HCT116 (cell line): ENCODE results near the gene ACO2. TPM values are rescaled to one million over a fixed set of nuclear protein-coding genes. Genes with fewer than 3 reads are reported as not detected.

Experiments used
- ATAC-seq: fragments of 200-7000 bp; cut with Tn5 transposase; 2 replicates; pipeline ENCODE4 v1.9.1; 2020; ENCODE audit warnings: mild to moderate bottlenecking, moderate library complexity
- BruUV-seq: library from RNA; stranded (reverse); fragments of 400-500 nt; replicated peaks from 2 replicates; lab custom pipeline; 2021; lab: Mats Ljungman, UMichigan
- CTCF ChIA-PET: fragments of 300-600 bp; sonication (Branson Sonifier 250); formaldehyde crosslinking; loops from one replicate; lab custom pipeline; 2021; ENCODE audit warnings: antibody characterized with exemption; lab: Charles Lee
- POLR2A ChIA-PET: fragments of 300-600, 350-600 bp; sonication (Branson Sonifier 250); formaldehyde crosslinking; loops from one replicate; lab custom pipeline; 2021; ENCODE audit warnings: antibody characterized with exemption; lab: Charles Lee
- RAD21 ChIA-PET, 2 experiments: fragments of 300-600 bp; sonication (Branson Sonifier 250); formaldehyde crosslinking; loops; one replicate each; lab custom pipeline; 2023; ENCODE audit warnings: low total read pairs in 2 of 2; ENCODE audit not compliant: uncharacterized antibody in 2 of 2, unreplicated experiment in 2 of 2, low non-redundant PET in 1 of 2; lab: Charles Lee
- DNase-seq: peaks from one replicate; pipeline ENCODE4 v3.0.0-alpha.2; 2010; ENCODE audit warnings: low read depth, low spot score
- H2AFZ ChIP-seq: fragments of 200-600 bp; shearing (Covaris generic), sonication (generic); 2 replicates; pipeline ENCODE4 v1.6.1; 2017; ENCODE audit warnings: low read depth, mixed run types, mixed read lengths, antibody characterized with exemption, low read length; ENCODE audit not compliant: poor library complexity, severe bottlenecking
- H3K27ac ChIP-seq: 2 replicates; pipeline ENCODE4 v1.5.1; 2012; ENCODE audit warnings: low read depth, low read length
- H3K27me3 ChIP-seq: fragments of 200-600 bp; sonication (generic); 2 replicates; pipeline ENCODE4 v1.6.1; 2016; ENCODE audit warnings: mixed run types, low read length, mixed read lengths; ENCODE audit not compliant: insufficient read depth
- H3K36me3 ChIP-seq, 2 experiments: fragments of 200-500 bp in 1 of 2; fragments of 200-600 bp in 1 of 2; sonication (Bioruptor generic) in 1 of 2; sonication (generic) in 1 of 2; 2 replicates each; pipeline versions ENCODE4 v1.5.1 to v1.6.1; 2014 to 2016; ENCODE audit warnings: low read length in 2 of 2, inconsistent platforms in 1 of 2, mixed read lengths in 1 of 2, mixed run types in 1 of 2; ENCODE audit not compliant: insufficient read depth in 2 of 2, control insufficient read depth in 1 of 2
- H3K4me1 ChIP-seq, 2 experiments: fragments of 200-600 bp in 1 of 2; sonication (generic) in 1 of 2; 2 replicates each; pipeline versions ENCODE4 v1.5.1 to v1.6.1; 2012 to 2017; ENCODE audit warnings: low read length in 2 of 2, inconsistent platforms in 1 of 2, mild to moderate bottlenecking in 1 of 2, mixed read lengths in 1 of 2, mixed run types in 1 of 2, moderate library complexity in 1 of 2; ENCODE audit not compliant: insufficient read depth in 2 of 2, control insufficient read depth in 1 of 2
- H3K4me2 ChIP-seq: fragments of 200-600 bp; sonication (generic); 2 replicates; pipeline ENCODE4 v1.6.1; 2017; ENCODE audit warnings: mixed run types, low read length, mixed read lengths
- H3K4me3 ChIP-seq, 2 experiments: fragments of 200-600 bp in 1 of 2; sonication (generic) in 1 of 2; replicated peaks in 1 of 2; 2 replicates each; pipeline ENCODE4 v1.5.1; 2011 to 2016; ENCODE audit warnings: low read length in 2 of 2, control low read depth in 1 of 2, low read depth in 1 of 2, mild to moderate bottlenecking in 1 of 2, mixed read lengths in 1 of 2, mixed run types in 1 of 2
- H3K79me2 ChIP-seq: fragments of 200-600 bp; sonication (generic); 2 replicates; pipeline ENCODE4 v1.6.1; 2017; ENCODE audit warnings: mild to moderate bottlenecking, mixed run types, low read length, moderate library complexity, mixed read lengths; ENCODE audit not compliant: insufficient read depth
- H3K9ac ChIP-seq: fragments of 200-600 bp; sonication (generic); 2 replicates; pipeline ENCODE4 v1.6.1; 2016; ENCODE audit warnings: low read length, mixed read lengths
- H3K9me2 ChIP-seq: fragments of 200-600 bp; sonication (generic), shearing (Covaris generic); 2 replicates; pipeline ENCODE4 v1.6.1; 2017; ENCODE audit warnings: mixed run types, mild to moderate bottlenecking, moderate library complexity; ENCODE audit not compliant: insufficient read depth
- H3K9me3 ChIP-seq, 2 experiments: fragments of 200-500 bp in 1 of 2; fragments of 200-600 bp in 1 of 2; sonication (Bioruptor generic) in 1 of 2; sonication (generic) in 1 of 2; 2 replicates each; pipeline ENCODE4 v1.6.1; 2014 to 2017; ENCODE audit warnings: low read length in 2 of 2, mixed read lengths in 2 of 2, inconsistent platforms in 1 of 2, low read depth in 1 of 2, mild to moderate bottlenecking in 1 of 2, mixed run types in 1 of 2, moderate library complexity in 1 of 2; ENCODE audit not compliant: control insufficient read depth in 1 of 2, insufficient read depth in 1 of 2
- H4K20me1 ChIP-seq: fragments of 200-600 bp; sonication (generic), shearing (Covaris generic); 2 replicates; pipeline ENCODE4 v1.6.1; 2017; ENCODE audit warnings: mixed run types, mild to moderate bottlenecking, moderate library complexity; ENCODE audit not compliant: insufficient read depth
- CTCF ChIP-seq, 3 experiments: fragments of 200-600 bp in 1 of 3; sonication (generic) in 1 of 3; IDR thresholded peaks in 2 of 3; conservative IDR thresholded peaks in 1 of 3; 2 replicates each; pipeline ENCODE4 v1.5.1; 2012 to 2017; ENCODE audit warnings: low read depth in 2 of 3, low read length in 2 of 3, antibody characterized with exemption in 1 of 3, borderline replicate concordance in 1 of 3, control low read depth in 1 of 3, mild to moderate bottlenecking in 1 of 3, mixed read lengths in 1 of 3, mixed run types in 1 of 3, moderate library complexity in 1 of 3; ENCODE audit not compliant: insufficient read depth in 1 of 3
- EGR1 ChIP-seq: IDR thresholded peaks from 2 replicates; pipeline ENCODE4 v1.6.1; 2012; ENCODE audit warnings: low read depth
- ELF1 ChIP-seq: IDR thresholded peaks from 2 replicates; pipeline ENCODE4 v1.6.1; 2012; ENCODE audit warnings: low read depth, borderline replicate concordance
- EZH2 ChIP-seq: fragments of 200-600 bp; sonication (generic); IDR thresholded peaks from 2 replicates; pipeline ENCODE4 v1.6.1; 2017; ENCODE audit warnings: antibody characterized with exemption, mixed run types
- JUND ChIP-seq: IDR thresholded peaks from 2 replicates; pipeline ENCODE4 v1.6.1; 2012
- MAX ChIP-seq: IDR thresholded peaks from 2 replicates; pipeline ENCODE4 v1.6.1; 2012
- POLR2A ChIP-seq: IDR thresholded peaks from 2 replicates; pipeline ENCODE4 v1.7.0; 2011; ENCODE audit warnings: borderline replicate concordance; ENCODE audit not compliant: insufficient read depth, insufficient read length; ENCODE audit errors: extremely low read depth
- POLR2AphosphoS5 ChIP-seq: IDR thresholded peaks from 2 replicates; pipeline ENCODE4 v1.6.1; 2011; ENCODE audit warnings: mild to moderate bottlenecking, low read depth, low read length, moderate library complexity
- YY1 ChIP-seq: IDR thresholded peaks from 2 replicates; pipeline ENCODE4 v1.6.1; 2011; ENCODE audit warnings: low read length, low read depth, moderate library complexity, mild to moderate bottlenecking; ENCODE audit not compliant: insufficient replicate concordance; ENCODE audit errors: extremely low read depth
- ZFX ChIP-seq: fragments of 450-650 bp; IDR thresholded peaks from 2 replicates; pipeline ENCODE4 v1.6.1; 2017
- ZNF274 ChIP-seq: fragments of 200-500 bp; sonication (Bioruptor generic); IDR thresholded peaks from 2 replicates; pipeline ENCODE4 v1.6.1; 2014; ENCODE audit warnings: mild to moderate bottlenecking, low read depth, low read length, inconsistent platforms
- intact Hi-C: fragments of 100-400 bp; cut with micrococcal nuclease; formaldehyde crosslinking; loops from 2 replicates; pipeline ENCODE4 v1.10.0; 2022
- total RNA-seq: library from RNA; stranded (reverse); gene quantifications from one replicate; pipeline ENCODE4 v1.2.1, GENCODE V29; 2021; ENCODE audit not compliant: unreplicated experiment
- TF ChIP-seq, protein P1 (sequence below): IDR thresholded peaks from 2 replicates; pipeline ENCODE4 v1.6.1; 2012; ENCODE audit warnings: low read depth
- TF ChIP-seq, protein P2 (sequence below): IDR thresholded peaks from 2 replicates; pipeline ENCODE4 v1.6.1; 2011; ENCODE audit warnings: mild to moderate bottlenecking, low read length, moderate library complexity; ENCODE audit not compliant: insufficient replicate concordance; ENCODE audit errors: extremely low read depth

Gene ACO2
- total RNA-seq, 1 experiment from 2014 or later = 108 TPM

DNA sequence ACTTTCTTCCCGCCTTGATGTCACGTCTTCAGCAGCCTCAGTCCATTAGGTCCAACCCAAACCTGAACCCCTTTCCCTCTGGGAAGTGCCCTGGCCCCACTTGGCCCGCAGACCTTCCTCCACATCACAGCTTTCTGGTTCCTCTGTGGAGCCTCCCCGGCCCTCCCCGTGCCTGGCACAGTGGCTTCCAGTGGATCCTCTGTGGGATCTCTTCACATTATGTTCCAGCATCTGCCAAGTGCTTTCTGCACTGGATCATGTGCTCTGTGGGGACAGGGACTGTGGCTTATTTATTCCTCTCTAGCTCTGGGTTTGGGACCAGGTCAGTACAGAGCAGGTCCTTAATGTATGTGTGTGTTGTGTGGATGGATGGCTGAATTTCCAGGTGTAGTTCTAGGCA lies 44.5 kb downstream of the ACO2 start:
- ATAC-seq = no peak
- peaks cover 5 to 34% of the 10 kb centered on the region in 2 experiments; a peak in 3 of 4 replicates for H3K36me3 ChIP-seq
- no peak for TF ChIP-seq ZNF274
- no peak for TF ChIP-seq MAX
- TF ChIP-seq POLR2A = no peak
- TF ChIP-seq YY1 = no peak
- no peak for TF ChIP-seq CTCF (IDR thresholded peaks at IDR 0.05 in 2 of 3, conservative IDR thresholded peaks at IDR 0.05 in 1 of 3; ENCODE audit: borderline replicate concordance in 1 of 3, insufficient read depth in 1 of 3, low read depth in 2 of 3, low read length in 2 of 3)
- no peak for TF ChIP-seq ELF1
- TF ChIP-seq EZH2 = no peak
- TF ChIP-seq POLR2AphosphoS5 = no peak
- no peak for TF ChIP-seq EGR1
- TF ChIP-seq, protein P1, sequence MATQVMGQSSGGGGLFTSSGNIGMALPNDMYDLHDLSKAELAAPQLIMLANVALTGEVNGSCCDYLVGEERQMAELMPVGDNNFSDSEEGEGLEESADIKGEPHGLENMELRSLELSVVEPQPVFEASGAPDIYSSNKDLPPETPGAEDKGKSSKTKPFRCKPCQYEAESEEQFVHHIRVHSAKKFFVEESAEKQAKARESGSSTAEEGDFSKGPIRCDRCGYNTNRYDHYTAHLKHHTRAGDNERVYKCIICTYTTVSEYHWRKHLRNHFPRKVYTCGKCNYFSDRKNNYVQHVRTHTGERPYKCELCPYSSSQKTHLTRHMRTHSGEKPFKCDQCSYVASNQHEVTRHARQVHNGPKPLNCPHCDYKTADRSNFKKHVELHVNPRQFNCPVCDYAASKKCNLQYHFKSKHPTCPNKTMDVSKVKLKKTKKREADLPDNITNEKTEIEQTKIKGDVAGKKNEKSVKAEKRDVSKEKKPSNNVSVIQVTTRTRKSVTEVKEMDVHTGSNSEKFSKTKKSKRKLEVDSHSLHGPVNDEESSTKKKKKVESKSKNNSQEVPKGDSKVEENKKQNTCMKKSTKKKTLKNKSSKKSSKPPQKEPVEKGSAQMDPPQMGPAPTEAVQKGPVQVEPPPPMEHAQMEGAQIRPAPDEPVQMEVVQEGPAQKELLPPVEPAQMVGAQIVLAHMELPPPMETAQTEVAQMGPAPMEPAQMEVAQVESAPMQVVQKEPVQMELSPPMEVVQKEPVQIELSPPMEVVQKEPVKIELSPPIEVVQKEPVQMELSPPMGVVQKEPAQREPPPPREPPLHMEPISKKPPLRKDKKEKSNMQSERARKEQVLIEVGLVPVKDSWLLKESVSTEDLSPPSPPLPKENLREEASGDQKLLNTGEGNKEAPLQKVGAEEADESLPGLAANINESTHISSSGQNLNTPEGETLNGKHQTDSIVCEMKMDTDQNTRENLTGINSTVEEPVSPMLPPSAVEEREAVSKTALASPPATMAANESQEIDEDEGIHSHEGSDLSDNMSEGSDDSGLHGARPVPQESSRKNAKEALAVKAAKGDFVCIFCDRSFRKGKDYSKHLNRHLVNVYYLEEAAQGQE = no peak
- TF ChIP-seq ZFX = no peak
- no peak for TF ChIP-seq JUND
- TF ChIP-seq, protein P2, sequence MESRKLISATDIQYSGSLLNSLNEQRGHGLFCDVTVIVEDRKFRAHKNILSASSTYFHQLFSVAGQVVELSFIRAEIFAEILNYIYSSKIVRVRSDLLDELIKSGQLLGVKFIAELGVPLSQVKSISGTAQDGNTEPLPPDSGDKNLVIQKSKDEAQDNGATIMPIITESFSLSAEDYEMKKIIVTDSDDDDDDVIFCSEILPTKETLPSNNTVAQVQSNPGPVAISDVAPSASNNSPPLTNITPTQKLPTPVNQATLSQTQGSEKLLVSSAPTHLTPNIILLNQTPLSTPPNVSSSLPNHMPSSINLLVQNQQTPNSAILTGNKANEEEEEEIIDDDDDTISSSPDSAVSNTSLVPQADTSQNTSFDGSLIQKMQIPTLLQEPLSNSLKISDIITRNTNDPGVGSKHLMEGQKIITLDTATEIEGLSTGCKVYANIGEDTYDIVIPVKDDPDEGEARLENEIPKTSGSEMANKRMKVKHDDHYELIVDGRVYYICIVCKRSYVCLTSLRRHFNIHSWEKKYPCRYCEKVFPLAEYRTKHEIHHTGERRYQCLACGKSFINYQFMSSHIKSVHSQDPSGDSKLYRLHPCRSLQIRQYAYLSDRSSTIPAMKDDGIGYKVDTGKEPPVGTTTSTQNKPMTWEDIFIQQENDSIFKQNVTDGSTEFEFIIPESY = no peak
- CTCF ChIA-PET = interaction anchor here (2.0 kb wide), 1 partner anchor 109 kb away, joined by 6 read pairs; no protein-coding TSS in a partner anchor
- peaks cover 30 to 45% of the 10 kb centered on the region in 2 experiments for H3K4me1 ChIP-seq
- H3K4me3 ChIP-seq = no peak overlapping the region
- no peak overlapping the region for H2AFZ ChIP-seq
- no peaks in the 10 kb centered on the region for H3K27me3 ChIP-seq
- peak overlapping the region; percentile 70 for H3K4me2 ChIP-seq
- no peaks in the 10 kb centered on the region for H3K9me2 ChIP-seq
- no peak for DNase-seq
- POLR2A ChIA-PET = no interaction called here
- H4K20me1 ChIP-seq = no peaks in the 10 kb centered on the region
- peak overlapping the region; percentile 60 for H3K27ac ChIP-seq
- no peaks in the 10 kb centered on the region for H3K9me3 ChIP-seq
- no TSS peak for BruUV-seq
- RAD21 ChIA-PET = no interaction called here
- H3K9ac ChIP-seq = peak overlapping the region; percentile 21
- peaks cover 7% of the 10 kb centered on the region; the same call in 1 of the 2 replicates for H3K79me2 ChIP-seq
- intact Hi-C loops = no loop called here
